Measurements from ENCODE around the gene DIPK1B.

DIPK1B gene

GRCh38 chr9:136714096-136714892 is 1.9 kb downstream of the DIPK1B start:
- H3K4me3 ChIP-seq (ENCODE audit: low read depth, low read length), result no peak overlapping the region
- TF ChIP-seq CTCF (IDR thresholded peaks at IDR 0.05; ENCODE audit: low read depth, low read length), result no peak
- in situ Hi-C loops (cut with HindIII; ENCODE audit: low sequenced_read_pairs), result no loop called here
- no peak for DNase-seq (ENCODE audit: low read depth, low spot score)

- no peak for DNase-seq (ENCODE audit: low read depth, low spot score)
- no peak overlapping the region for H3K4me3 ChIP-seq (ENCODE audit: low read depth, low read length)
- in situ Hi-C loops (cut with HindIII; ENCODE audit: low sequenced_read_pairs), result no loop called here
- no peak for TF ChIP-seq CTCF (IDR thresholded peaks at IDR 0.05; ENCODE audit: low read depth, low read length)
Measured at GRCh38 chr9:136714893-136715274, 2.5 kb downstream of the DIPK1B start.

- no peak for DNase-seq (ENCODE audit: low read depth, low spot score)
- H3K4me3 ChIP-seq (ENCODE audit: low read depth, low read length), result no peak overlapping the region
- TF ChIP-seq CTCF (IDR thresholded peaks at IDR 0.05; ENCODE audit: low read depth, low read length), result no peak
- in situ Hi-C loops (cut with HindIII; ENCODE audit: low sequenced_read_pairs), result no loop called here
Measured at GRCh38 chr9:136717399-136717798, 5.0 kb downstream of the DIPK1B start.

- H3K4me3 ChIP-seq (ENCODE audit: low read depth, low read length), result no peak overlapping the region
- in situ Hi-C loops (cut with HindIII; ENCODE audit: low sequenced_read_pairs), result no loop called here
- no peak for DNase-seq (ENCODE audit: low read depth, low spot score)
- TF ChIP-seq CTCF (IDR thresholded peaks at IDR 0.05; ENCODE audit: low read depth, low read length), result no peak
Measured at GRCh38 chr9:136718345-136719194, 6.2 kb downstream of the DIPK1B start.

GRCh38 chr9:136719195-136719880 is 7.0 kb downstream of the DIPK1B start:
- no peak overlapping the region for H3K4me3 ChIP-seq (ENCODE audit: low read depth, low read length)
- TF ChIP-seq CTCF (IDR thresholded peaks at IDR 0.05; ENCODE audit: low read depth, low read length), result no peak
- no peak for DNase-seq (ENCODE audit: low read depth, low spot score)
- in situ Hi-C loops (cut with HindIII; ENCODE audit: low sequenced_read_pairs), result no loop called here

GRCh38 chr9:136720251-136720897 is 8.0 kb downstream of the DIPK1B start:
- DNase-seq (ENCODE audit: low read depth, low spot score), result peak; percentile 25
- no peak for TF ChIP-seq CTCF (IDR thresholded peaks at IDR 0.05; ENCODE audit: low read depth, low read length)
- in situ Hi-C loops (cut with HindIII; ENCODE audit: low sequenced_read_pairs), result no loop called here
- H3K4me3 ChIP-seq (ENCODE audit: low read depth, low read length), result no peak overlapping the region

All from astrocyte of the spinal cord (primary cell).